ENCODE measurements around the gene FBXL19.

Gene FBXL19

GRCh38 chr16:30947541-30947858 is 24.1 kb downstream of the FBXL19 start:
- H3K4me3 ChIP-seq (ENCODE audit: low read depth, low read length): no peak overlapping the region

GRCh38 chr16:30947859-30948666 is 24.7 kb downstream of the FBXL19 start:
- TF ChIP-seq CTCF (IDR thresholded peaks at IDR 0.05; ENCODE audit: insufficient read depth, low read length, missing control alignments): no peak
- ChIA-PET CTCF (interaction anchor here (1.0 to 1.7 kb wide), 2 partner anchors 9 to 104 kb away, joined by 3 to 8 read pairs; no protein-coding TSS in a partner anchor), POLR2A (no interaction called here)
- DNase-seq (ENCODE audit: low read depth, low spot score): peak; percentile 79
- H3K4me3 ChIP-seq (ENCODE audit: low read depth, low read length): peak overlapping the region; percentile 71

More at GRCh38 chr16:30947541-30947858, 24.1 kb downstream of the FBXL19 start:
- TF ChIP-seq CTCF (IDR thresholded peaks at IDR 0.05; ENCODE audit: insufficient read depth, low read length, missing control alignments): no peak
- DNase-seq (ENCODE audit: low read depth, low spot score): no peak
- CTCF ChIA-PET: interaction anchor here (1.0 to 1.7 kb wide), 2 partner anchors 9 to 104 kb away, joined by 3 to 8 read pairs; no protein-coding TSS in a partner anchor
- POLR2A ChIA-PET: no interaction called here

- DNase-seq (ENCODE audit: low read depth, low spot score): no peak
- ChIA-PET POLR2A (interaction anchor here (0.6 to 1.0 kb wide), 2 partner anchors 104 to 244 kb away, joined by 3 read pairs; no protein-coding TSS in a partner anchor), CTCF (interaction anchor here (0.8 to 8.4 kb wide), 4 partner anchors 7 to 920 kb away, joined by 3 to 103 read pairs (median 33); partner anchors contain the start of gene VKORC1)
- no peak for TF ChIP-seq CTCF (IDR thresholded peaks at IDR 0.05; ENCODE audit: insufficient read depth, low read length, missing control alignments)
- H3K4me3 ChIP-seq (ENCODE audit: low read depth, low read length): peak within 1 kb of the TSS; percentile 71
These were observed 25.6 kb downstream of the FBXL19 start, which contains the start of gene ORAI3 for GRCh38 chr16:30948667-30949649. Gene ORAI3, plus strand, starts transcription at chr16:30949068. Its CDS starts 222 bp downstream, at chr16:30949290.

GRCh38 chr16:30949650-30950515 is 26.5 kb downstream of the FBXL19 start:
- POLR2A ChIA-PET: interaction anchor here (0.6 to 1.2 kb wide), 3 partner anchors 10 to 243 kb away, joined by 3 read pairs; no protein-coding TSS in a partner anchor
- peak overlapping the region; percentile 71 for H3K4me3 ChIP-seq (ENCODE audit: low read depth, low read length)
- TF ChIP-seq CTCF (IDR thresholded peaks at IDR 0.05; ENCODE audit: insufficient read depth, low read length, missing control alignments): no peak
- DNase-seq (ENCODE audit: low read depth, low spot score): no peak
- CTCF ChIA-PET: interaction anchor here (0.8 to 8.4 kb wide), 8 partner anchors 8 to 919 kb away, joined by 3 to 103 read pairs (median 5); partner anchors contain the start of genes VKORC1 and ZNF843

GRCh38 chr16:30950516-30951065 is 27.2 kb downstream of the FBXL19 start:
- H3K4me3 ChIP-seq (ENCODE audit: low read depth, low read length): peak overlapping the region; percentile 71
- TF ChIP-seq CTCF (IDR thresholded peaks at IDR 0.05; ENCODE audit: insufficient read depth, low read length, missing control alignments): no peak
- CTCF ChIA-PET: interaction anchor here (0.8 to 8.4 kb wide), 8 partner anchors 9 to 918 kb away, joined by 3 to 103 read pairs (median 5); partner anchors contain the start of genes VKORC1 and ZNF843
- no peak for DNase-seq (ENCODE audit: low read depth, low spot score)
- POLR2A ChIA-PET: interaction anchor here (1.2 kb wide), 1 partner anchor 11 kb away, joined by 3 read pairs; no protein-coding TSS in a partner anchor
